GM12801 (cell line): ENCODE measurements around the gene FNDC11.

ENCODE experiments used
- CTCF ChIP-seq: IDR thresholded peaks from one replicate; pipeline ENCODE4 v1.5.1; 2011; ENCODE audit warnings: control low read depth; ENCODE audit not compliant: insufficient read length; ENCODE audit errors: extremely low read depth

FNDC11 gene

DNA sequence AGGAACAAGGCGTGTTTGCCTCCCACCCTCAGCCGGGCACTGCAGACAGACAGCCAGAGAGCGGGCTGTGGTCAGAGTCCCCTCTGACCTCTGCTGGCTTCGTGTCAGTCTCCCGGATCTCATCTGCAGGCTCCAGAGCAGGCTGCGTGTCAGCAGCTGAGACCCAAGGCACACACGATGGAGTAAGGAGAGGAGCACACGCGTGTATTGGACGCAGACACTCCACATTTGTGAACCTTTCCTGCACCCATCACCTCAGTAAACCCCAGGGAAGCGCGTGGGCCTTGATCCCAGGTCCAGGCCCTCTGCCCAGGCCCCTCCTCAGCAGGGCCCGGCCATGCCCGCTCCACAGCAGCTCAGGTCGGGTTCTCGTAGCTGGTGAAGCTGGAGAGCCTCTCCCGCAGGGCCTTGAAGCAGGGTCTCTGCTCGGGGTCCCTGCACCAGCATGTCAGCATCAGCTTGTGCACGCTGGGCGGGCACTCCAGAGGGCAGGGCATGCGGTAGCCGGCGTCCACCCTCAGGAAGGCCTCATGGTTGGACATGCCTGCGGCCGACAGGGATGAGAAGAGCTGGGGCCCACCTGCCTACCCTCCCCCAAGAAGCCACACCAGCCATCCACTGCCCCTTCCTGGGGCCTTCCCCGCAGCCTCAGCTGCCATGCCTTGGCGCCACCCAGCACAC is 24.6 kb upstream of the FNDC11 start:
- TF ChIP-seq CTCF, result no peak

GRCh38 chr20:63529861-63530787 is 23.8 kb upstream of the FNDC11 start:
- no peak for TF ChIP-seq CTCF

DNA sequence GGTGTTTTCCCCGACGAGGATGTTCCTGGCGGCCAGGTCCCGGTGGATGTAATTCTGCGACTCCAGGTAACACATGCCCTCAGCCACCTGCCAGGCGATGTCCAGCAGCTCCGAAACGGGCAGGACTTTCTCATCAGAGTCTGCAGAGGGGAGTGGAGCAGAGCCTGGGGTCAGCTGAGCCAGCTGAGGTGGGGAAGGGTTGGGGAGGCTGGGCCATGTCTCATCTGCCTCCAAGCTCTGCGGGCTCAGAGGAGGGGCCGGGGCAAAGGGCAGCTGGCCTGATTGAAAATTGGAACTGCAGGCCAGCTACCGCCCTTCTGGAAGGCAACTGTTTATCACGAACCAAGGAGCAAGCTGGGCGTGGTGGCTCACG is 23.2 kb upstream of the FNDC11 start:
- no peak for TF ChIP-seq CTCF

DNA sequence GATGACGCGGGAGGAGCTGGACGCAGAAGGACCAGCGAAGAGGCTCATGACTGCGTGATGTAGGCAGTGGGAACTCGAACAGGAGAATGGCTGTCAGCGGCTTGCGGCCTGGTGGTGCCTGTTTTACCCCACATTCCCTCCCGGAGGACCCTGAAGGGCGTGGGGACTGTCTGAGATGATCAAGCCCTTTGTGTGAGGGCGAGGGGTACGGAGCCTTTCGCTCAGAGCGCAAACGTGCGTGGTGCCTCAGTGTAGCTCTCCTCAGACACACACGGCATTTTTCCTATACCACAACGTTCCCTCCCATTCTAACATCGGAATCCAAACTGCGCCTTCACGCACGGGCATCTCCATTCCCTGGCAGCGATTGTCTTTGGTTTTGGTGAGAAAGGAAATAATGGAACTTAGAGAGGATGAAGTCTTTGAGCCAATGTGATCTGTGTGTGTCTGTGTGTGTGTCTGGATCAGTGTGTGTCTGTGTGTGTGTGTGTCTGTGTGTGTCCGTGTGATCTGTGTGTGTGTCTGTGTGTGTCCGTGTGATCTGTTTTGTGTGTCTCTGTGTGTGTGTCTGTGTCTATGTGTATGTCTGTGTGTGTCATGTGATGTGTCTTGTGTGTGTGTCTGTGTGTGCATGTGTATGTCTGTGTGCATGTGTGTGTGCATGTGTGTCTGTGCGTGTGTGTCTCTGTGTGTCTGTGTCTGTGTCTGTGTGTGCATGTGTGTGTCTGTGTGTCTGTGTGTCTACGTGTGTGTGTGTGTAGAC is 22.1 kb upstream of the FNDC11 start:
- no peak for TF ChIP-seq CTCF

DNA sequence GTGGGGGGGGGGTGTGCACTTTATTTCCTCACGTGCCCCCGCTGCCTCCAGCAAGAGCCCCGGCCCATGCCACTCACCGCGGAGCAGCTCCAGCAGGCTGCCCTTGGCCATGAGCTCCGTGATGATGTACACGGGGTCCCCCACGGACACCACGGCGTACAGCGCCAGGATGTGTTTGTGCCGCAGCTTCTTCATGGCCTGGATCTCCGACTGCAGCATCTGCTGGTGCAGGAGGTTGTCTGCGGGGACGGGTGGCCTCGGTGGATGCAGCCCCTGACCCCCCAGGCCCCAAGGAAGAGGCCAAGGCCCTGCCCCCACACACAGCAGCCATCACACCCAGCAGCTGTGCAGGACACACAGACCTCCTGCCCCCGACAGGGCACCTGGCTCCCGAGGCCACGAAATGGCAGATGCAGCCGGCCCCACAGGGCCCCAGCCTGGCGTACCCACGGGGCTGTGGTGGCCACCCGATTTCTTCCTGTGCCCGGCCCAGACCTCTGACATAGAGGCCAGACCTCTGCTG is 21.4 kb upstream of the FNDC11 start:
- TF ChIP-seq CTCF, result no peak

DNA sequence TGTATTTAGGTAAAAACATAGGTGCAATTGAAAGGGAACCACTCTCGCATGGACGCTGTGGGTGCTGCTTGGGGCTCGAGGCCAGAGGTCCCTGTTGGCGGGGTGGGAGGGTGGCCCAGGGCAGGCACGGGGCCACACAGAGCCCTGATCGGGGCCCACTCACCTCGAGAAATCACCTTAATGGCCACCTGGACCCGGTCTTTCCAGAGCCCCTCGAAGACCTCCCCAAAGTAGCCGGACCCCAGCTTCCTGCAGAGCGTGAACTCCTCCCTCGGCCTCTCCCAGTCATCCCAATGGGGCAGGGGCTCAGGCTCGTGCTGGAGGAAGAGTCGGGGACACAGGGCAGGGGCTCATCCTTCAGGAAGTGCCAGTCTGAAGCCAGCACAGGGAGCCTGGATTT is 20.6 kb upstream of the FNDC11 start:
- TF ChIP-seq CTCF, result no peak

GRCh38 chr20:63533871-63534393 is 20.0 kb upstream of the FNDC11 start:
- no peak for TF ChIP-seq CTCF
